Vagina (tissue), 2 donors: ENCODE results near the gene FAM237B. TPM values are rescaled to one million over a fixed set of nuclear protein-coding genes. Genes with fewer than 3 reads are reported as not detected.

ENCODE experiments used
- DNase-seq, 2 donors: peaks; one replicate each; pipeline ENCODE4 v3.0.0-alpha.2; 2017; ENCODE audit errors: extremely low spot score in 2 of 2
- H3K27ac ChIP-seq: fragments of 200-600 bp; sonication (generic); one replicate; pipeline ENCODE4 v1.5.1; 2019
- H3K27me3 ChIP-seq: fragments of 200-600 bp; sonication (generic); one replicate; pipeline ENCODE4 v1.5.1; 2019
- H3K36me3 ChIP-seq, 2 donors: fragments of 200-600 bp; sonication (generic); one replicate each; pipeline ENCODE4 v1.5.1; 2017 to 2019
- H3K4me1 ChIP-seq: fragments of 200-600 bp; sonication (generic); one replicate; pipeline ENCODE4 v1.5.1; 2019
- H3K4me3 ChIP-seq, 2 donors: fragments of 200-600 bp; sonication (generic); 1 replicate in 1 of 2; 2 replicates in 1 of 2; pipeline ENCODE4 v1.5.1; 2016 to 2019
- H3K9me3 ChIP-seq: fragments of 200-600 bp; sonication (generic); one replicate; pipeline ENCODE4 v1.5.1; 2019
- POLR2A ChIP-seq, 2 donors: fragments of 450-650 bp; IDR thresholded peaks; one replicate each; pipeline ENCODE4 v1.6.1; 2017; ENCODE audit warnings: antibody characterized with exemption in 2 of 2, mild to moderate bottlenecking in 2 of 2, moderate library complexity in 2 of 2
- POLR2AphosphoS5 ChIP-seq, 2 donors: sonication (generic); formaldehyde crosslinking; IDR thresholded peaks; one replicate each; pipeline ENCODE4 v1.9.0; 2017; ENCODE audit warnings: antibody characterized with exemption in 2 of 2, mild to moderate bottlenecking in 2 of 2, low read depth in 1 of 2; ENCODE audit not compliant: insufficient read depth in 1 of 2
- intact Hi-C: fragments of 100-400 bp; cut with DNase I; formaldehyde crosslinking; loops from one replicate; pipeline ENCODE4 v1.15.1; 2023
- total RNA-seq: library from RNA; depleted of rRNA; stranded (reverse); fragments of >200 nt; gene quantifications from one replicate; pipeline ENCODE4 v1.2.3, GENCODE V29; 2016
- TF ChIP-seq, protein P1 (sequence below), 3 experiments: fragments of 450-650 bp in 2 of 3; fragments of 200-600 bp in 1 of 3; sonication (generic) in 1 of 3; IDR thresholded peaks; one replicate each; pipeline ENCODE4 v1.5.1; 2017 to 2019; ENCODE audit warnings: antibody characterized with exemption in 3 of 3, mild to moderate bottlenecking in 2 of 3, moderate library complexity in 2 of 3

Gene FAM237B
- total RNA-seq, 1 donor from 2014 or later, result not detected

DNA sequence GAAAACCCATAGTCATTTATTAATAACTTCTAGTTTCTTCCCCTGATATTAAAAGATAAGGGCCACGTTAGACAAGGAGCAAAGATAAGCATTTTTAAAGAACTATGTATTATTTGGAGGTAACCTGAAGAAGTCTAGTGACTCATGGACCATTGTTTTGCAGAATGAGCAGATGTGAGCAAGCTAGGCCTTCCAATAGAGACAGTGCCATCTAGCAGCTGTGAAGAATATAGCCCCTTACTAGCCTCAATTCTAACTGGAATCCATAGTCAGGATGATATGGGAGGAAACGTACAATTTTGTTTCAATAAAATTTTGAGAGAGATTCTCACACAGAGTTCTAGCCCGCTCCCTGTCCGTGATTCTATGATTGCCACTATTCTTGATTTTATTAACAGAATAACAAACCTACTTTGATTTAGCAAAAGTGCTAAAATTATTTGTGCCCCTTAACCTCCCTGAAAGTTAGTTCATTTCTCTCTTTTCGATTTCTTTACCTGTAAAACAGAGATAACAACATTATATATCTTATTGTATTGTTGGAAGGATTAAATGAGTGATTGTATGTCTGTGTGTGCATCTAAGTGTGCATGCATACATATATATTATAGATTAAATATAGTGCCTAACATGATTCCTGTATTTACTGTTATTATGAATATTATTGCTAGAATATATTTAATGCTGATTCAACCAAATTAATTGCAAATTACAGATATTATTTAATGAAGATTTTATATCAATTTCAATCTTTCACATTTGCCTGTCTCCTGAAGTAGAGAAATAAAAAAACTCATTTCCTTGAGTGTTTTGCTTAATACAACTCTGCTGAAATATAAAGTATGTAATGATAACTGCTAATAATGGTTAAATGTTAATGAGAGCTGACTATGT is 22.7 kb downstream of the FAM237B start:
- intact Hi-C loops, result no loop called here
- Histone ChIP-seq H3K9me3 (no peaks in the 10 kb centered on the region), H3K27ac (no peak overlapping the region), H3K27me3 (no peaks in the 10 kb centered on the region), H3K36me3 (no peaks in the 10 kb centered on the region), H3K4me3 (no peak overlapping the region), H3K4me1 (no peaks in the 10 kb centered on the region)
- TF ChIP-seq POLR2A (IDR thresholded peaks at IDR 0.05) (no peak), POLR2AphosphoS5 (IDR thresholded peaks at IDR 0.05; ENCODE audit: insufficient read depth in 1 of 2, low read depth in 1 of 2) (no peak)
- TF ChIP-seq, protein P1, sequence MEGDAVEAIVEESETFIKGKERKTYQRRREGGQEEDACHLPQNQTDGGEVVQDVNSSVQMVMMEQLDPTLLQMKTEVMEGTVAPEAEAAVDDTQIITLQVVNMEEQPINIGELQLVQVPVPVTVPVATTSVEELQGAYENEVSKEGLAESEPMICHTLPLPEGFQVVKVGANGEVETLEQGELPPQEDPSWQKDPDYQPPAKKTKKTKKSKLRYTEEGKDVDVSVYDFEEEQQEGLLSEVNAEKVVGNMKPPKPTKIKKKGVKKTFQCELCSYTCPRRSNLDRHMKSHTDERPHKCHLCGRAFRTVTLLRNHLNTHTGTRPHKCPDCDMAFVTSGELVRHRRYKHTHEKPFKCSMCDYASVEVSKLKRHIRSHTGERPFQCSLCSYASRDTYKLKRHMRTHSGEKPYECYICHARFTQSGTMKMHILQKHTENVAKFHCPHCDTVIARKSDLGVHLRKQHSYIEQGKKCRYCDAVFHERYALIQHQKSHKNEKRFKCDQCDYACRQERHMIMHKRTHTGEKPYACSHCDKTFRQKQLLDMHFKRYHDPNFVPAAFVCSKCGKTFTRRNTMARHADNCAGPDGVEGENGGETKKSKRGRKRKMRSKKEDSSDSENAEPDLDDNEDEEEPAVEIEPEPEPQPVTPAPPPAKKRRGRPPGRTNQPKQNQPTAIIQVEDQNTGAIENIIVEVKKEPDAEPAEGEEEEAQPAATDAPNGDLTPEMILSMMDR (IDR thresholded peaks at IDR 0.05), result no peak
- no peak for DNase-seq

DNA sequence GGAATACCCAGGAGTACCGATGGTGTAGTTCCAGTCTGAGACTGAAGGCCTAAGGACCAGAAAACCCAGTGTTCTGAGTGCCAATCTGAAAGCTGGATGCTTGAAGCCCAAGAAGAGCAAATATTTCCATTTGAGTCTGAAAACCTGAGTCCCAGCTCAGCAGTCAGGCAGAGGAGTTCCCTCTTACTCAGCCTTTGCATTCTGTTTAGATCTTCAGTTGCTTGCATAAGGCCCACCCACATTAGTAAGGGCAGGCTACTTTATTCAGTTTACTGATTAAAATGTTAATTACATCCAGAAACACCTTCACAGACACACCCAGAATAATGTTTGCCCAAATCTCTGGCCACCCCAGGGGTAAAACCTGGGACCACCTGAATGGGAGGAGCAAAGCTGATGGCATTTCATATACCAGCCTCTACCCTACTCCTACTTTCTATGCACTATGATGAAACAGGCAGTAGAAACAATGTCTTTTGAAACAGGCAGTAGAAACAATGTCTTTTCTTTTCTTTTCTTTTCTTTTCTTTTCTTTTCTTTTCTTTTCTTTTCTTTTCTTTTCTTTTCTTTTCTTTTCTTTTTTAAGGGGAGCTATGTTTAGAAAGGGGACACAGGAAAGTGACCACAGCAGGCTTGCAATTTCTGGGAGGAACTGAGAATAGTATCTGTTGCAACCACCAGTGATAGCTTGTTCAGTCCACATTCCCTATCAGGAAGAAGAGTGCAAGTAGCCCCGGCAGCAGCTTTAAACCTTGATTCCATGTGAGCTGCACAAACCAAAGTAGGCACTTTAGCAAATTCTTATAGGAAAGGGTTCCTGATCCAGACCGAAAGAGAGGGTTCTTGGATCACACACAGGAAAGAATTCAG is 30.6 kb downstream of the FAM237B start:
- H3K4me3 ChIP-seq, result no peak overlapping the region
- no peaks in the 10 kb centered on the region for H3K27me3 ChIP-seq
- H3K9me3 ChIP-seq, result no peaks in the 10 kb centered on the region
- no peak overlapping the region for H3K27ac ChIP-seq
- no peak for TF ChIP-seq POLR2A (IDR thresholded peaks at IDR 0.05)
- no peak for TF ChIP-seq POLR2AphosphoS5 (IDR thresholded peaks at IDR 0.05; ENCODE audit: insufficient read depth in 1 of 2, low read depth in 1 of 2)
- TF ChIP-seq, protein P1 (IDR thresholded peaks at IDR 0.05), result no peak
- no peaks in the 10 kb centered on the region for H3K4me1 ChIP-seq
- no peak for DNase-seq
- intact Hi-C loops, result no loop called here
- H3K36me3 ChIP-seq, result no peaks in the 10 kb centered on the region

DNA sequence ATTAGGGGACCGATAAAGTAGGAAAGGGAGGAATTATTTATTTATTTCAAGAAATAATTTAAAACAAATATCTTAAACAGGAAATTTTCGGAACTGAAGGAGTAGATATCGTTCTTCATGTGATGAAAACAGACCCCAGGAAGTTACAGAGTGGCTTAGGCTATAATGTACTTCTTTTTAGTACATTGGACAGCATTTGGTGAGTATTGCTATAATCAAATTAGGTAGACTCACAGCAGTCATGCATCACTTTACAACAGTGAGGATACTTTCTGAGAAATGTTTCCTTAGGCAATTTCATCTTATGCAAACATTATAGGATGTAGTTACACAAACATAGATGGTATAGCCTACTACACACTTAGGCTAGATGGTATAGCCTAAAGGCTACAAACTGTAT is 33.0 kb downstream of the FAM237B start:
- H3K9me3 ChIP-seq, result no peaks in the 10 kb centered on the region
- no peak overlapping the region for H3K4me3 ChIP-seq
- H3K36me3 ChIP-seq, result no peaks in the 10 kb centered on the region
- no peak overlapping the region for H3K27ac ChIP-seq
- no peaks in the 10 kb centered on the region for H3K27me3 ChIP-seq
- DNase-seq, result no peak
- H3K4me1 ChIP-seq, result no peaks in the 10 kb centered on the region
- TF ChIP-seq POLR2AphosphoS5 (IDR thresholded peaks at IDR 0.05; ENCODE audit: insufficient read depth in 1 of 2, low read depth in 1 of 2), result no peak
- TF ChIP-seq POLR2A (IDR thresholded peaks at IDR 0.05), result no peak
- TF ChIP-seq, protein P1 (IDR thresholded peaks at IDR 0.05), result no peak
- intact Hi-C loops, result no loop called here

DNA sequence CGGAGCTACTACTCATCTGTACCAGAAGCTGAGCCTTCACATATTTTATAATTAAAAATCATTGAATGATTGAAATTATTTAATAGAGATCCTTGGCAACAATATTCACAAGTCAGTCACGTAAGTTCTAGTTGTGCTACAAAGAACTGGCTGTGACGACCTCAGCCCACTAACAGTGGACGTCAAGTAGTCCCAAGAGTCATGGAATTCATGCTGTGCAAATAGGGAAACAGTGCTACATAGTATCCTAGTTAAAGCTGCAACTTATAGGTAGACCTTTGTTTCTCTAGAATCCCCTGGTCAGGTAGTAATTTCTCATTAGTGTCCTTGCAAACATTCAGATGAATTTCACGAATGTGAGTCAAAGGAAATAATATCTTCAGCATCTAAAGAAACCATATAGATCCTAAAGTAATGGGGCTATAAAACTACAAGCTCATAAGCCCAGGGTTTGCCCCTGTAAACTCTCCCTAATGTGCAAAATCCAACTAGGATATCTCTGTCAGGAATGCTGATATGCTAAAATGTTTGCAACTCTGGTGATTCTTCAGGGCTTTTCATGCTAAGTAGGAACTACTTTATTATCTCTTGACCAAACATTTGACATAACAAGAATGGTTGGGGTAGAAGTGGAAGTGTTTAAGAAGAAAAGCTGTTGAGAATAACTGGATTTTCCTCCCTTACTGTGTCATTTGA is 44.9 kb downstream of the FAM237B start:
- Histone ChIP-seq H3K9me3 (no peaks in the 10 kb centered on the region), H3K27ac (no peak overlapping the region), H3K27me3 (no peaks in the 10 kb centered on the region), H3K4me3 (no peak overlapping the region), H3K36me3 (no peaks in the 10 kb centered on the region), H3K4me1 (no peaks in the 10 kb centered on the region)
- intact Hi-C loops, result no loop called here
- TF ChIP-seq POLR2AphosphoS5 (IDR thresholded peaks at IDR 0.05; ENCODE audit: insufficient read depth in 1 of 2, low read depth in 1 of 2) (no peak), POLR2A (IDR thresholded peaks at IDR 0.05) (no peak)
- TF ChIP-seq, protein P1 (IDR thresholded peaks at IDR 0.05), result no peak
- DNase-seq, result no peak
